H1 (cell line): ENCODE data around the gene INPP5K. TPM values are rescaled to one million over a fixed set of nuclear protein-coding genes. Genes with fewer than 3 reads are reported as not detected.

Experiments
- CTCF ChIA-PET: fragments of 300-600 bp; sonication (Branson Sonifier 250); formaldehyde crosslinking; loops from one replicate; lab custom pipeline; 2021; ENCODE audit not compliant: partially characterized antibody; lab: Charles Lee
- POLR2A ChIA-PET: fragments of 300-600 bp; sonication (Branson Sonifier 250); formaldehyde crosslinking; loops from one replicate; lab custom pipeline; 2021; ENCODE audit warnings: inconsistent platforms; ENCODE audit not compliant: partially characterized antibody; lab: Charles Lee
- DNase-seq, 2 experiments: peaks; one replicate each; pipeline versions ENCODE4 v3.0.0 to v3.0.0-alpha.2; 2010 to 2022; ENCODE audit warnings: low spot score in 2 of 2, low read depth in 1 of 2, mixed read lengths in 1 of 2
- FAIRE-seq: peaks from 2 replicates; lab custom pipeline; 2011; peaks lifted over from hg19 to GRCh38; lab: Jason Lieb, UNC
- H2AFZ ChIP-seq: 2 replicates; pipeline ENCODE4 v1.8.1; 2012; ENCODE audit warnings: low read length, inconsistent platforms
- H2AK5ac ChIP-seq: 2 replicates; pipeline ENCODE4 v1.6.1; 2013; ENCODE audit warnings: low read depth, low read length
- H2BK120ac ChIP-seq: replicated peaks from 2 replicates; pipeline ENCODE3; 2013; ENCODE audit warnings: low read depth, low read length, inconsistent platforms
- H2BK12ac ChIP-seq: 2 replicates; pipeline ENCODE4 v1.6.1; 2013; ENCODE audit warnings: low read depth, low read length
- H2BK15ac ChIP-seq: 2 replicates; pipeline ENCODE4 v1.6.1; 2013; ENCODE audit warnings: low read length
- H2BK20ac ChIP-seq: 2 replicates; pipeline ENCODE4 v1.6.1; 2013; ENCODE audit warnings: low read length
- H2BK5ac ChIP-seq: 2 replicates; pipeline ENCODE4 v1.6.1; 2013; ENCODE audit warnings: low read depth, low read length
- H3K14ac ChIP-seq: 2 replicates; pipeline ENCODE4 v1.6.1; 2013; ENCODE audit warnings: inconsistent platforms; ENCODE audit not compliant: insufficient read length
- H3K18ac ChIP-seq: 2 replicates; pipeline ENCODE4 v1.6.1; 2013; ENCODE audit warnings: low read length; ENCODE audit errors: extremely low read depth
- H3K23ac ChIP-seq: 2 replicates; pipeline ENCODE4 v1.6.1; 2013; ENCODE audit warnings: inconsistent platforms; ENCODE audit not compliant: insufficient read length
- H3K23me2 ChIP-seq: 2 replicates; pipeline ENCODE4 v1.6.1; 2013; ENCODE audit warnings: low read depth, low read length
- H3K27ac ChIP-seq: 2 replicates; pipeline ENCODE4 v1.6.1; 2011; ENCODE audit warnings: low read depth, low read length, inconsistent platforms
- H3K27me3 ChIP-seq, 4 experiments: replicated peaks in 1 of 4; 1 replicate in 1 of 4; 2 replicates in 3 of 4; pipeline versions ENCODE4 v1.6.1 to v1.8.1; 2011 to 2013; ENCODE audit warnings: low read length in 3 of 4, mild to moderate bottlenecking in 3 of 4, inconsistent platforms in 2 of 4, mixed read lengths in 2 of 4, moderate library complexity in 1 of 4; ENCODE audit not compliant: control insufficient read depth in 3 of 4, insufficient read depth in 3 of 4; ENCODE audit errors: extremely low read depth in 1 of 4
- H3K36me3 ChIP-seq, 4 experiments: 2 replicates each; pipeline versions ENCODE4 v1.6.1 to v1.8.1; 2011 to 2013; ENCODE audit warnings: mild to moderate bottlenecking in 4 of 4, low read length in 3 of 4, moderate library complexity in 2 of 4, control low read depth in 1 of 4, inconsistent platforms in 1 of 4; ENCODE audit not compliant: insufficient read depth in 4 of 4, control insufficient read depth in 2 of 4
- H3K4ac ChIP-seq: replicated peaks from 2 replicates; pipeline ENCODE3; 2013; ENCODE audit warnings: low read length, low read depth, mixed read lengths, inconsistent platforms; ENCODE audit not compliant: insufficient read length
- H3K4me1 ChIP-seq, 4 experiments: replicated peaks in 1 of 4; 1 replicate in 1 of 4; 2 replicates in 3 of 4; pipeline versions ENCODE4 v1.6.1 to v1.8.1; 2011 to 2013; ENCODE audit warnings: low read length in 3 of 4, inconsistent platforms in 2 of 4, mixed read lengths in 1 of 4; ENCODE audit not compliant: insufficient read depth in 4 of 4, control insufficient read depth in 3 of 4
- H3K4me2 ChIP-seq, 2 experiments: 2 replicates each; pipeline versions ENCODE4 v1.6.1 to v1.8.1; 2011 to 2013; ENCODE audit warnings: low read depth in 2 of 2, low read length in 2 of 2, control low read depth in 1 of 2, inconsistent platforms in 1 of 2, mild to moderate bottlenecking in 1 of 2; ENCODE audit not compliant: insufficient read depth in 1 of 2
- H3K4me3 ChIP-seq, 4 experiments: fragments of 200-600, 300-600 bp in 1 of 4; sonication (generic), shearing (Covaris generic), sonication (Bioruptor Twin) in 1 of 4; 2 replicates each; pipeline versions ENCODE4 v1.5.1 to v1.8.1; 2011 to 2016; ENCODE audit warnings: low read length in 4 of 4, low read depth in 3 of 4, control low read depth in 2 of 4, inconsistent platforms in 2 of 4, mild to moderate bottlenecking in 2 of 4, mixed read lengths in 1 of 4, moderate library complexity in 1 of 4; ENCODE audit not compliant: insufficient read depth in 2 of 4; ENCODE audit errors: extremely low read depth in 1 of 4
- H3K56ac ChIP-seq: replicated peaks from 2 replicates; pipeline ENCODE3; 2013; ENCODE audit warnings: low read depth, mild to moderate bottlenecking, mixed read lengths, low read length, inconsistent platforms; ENCODE audit not compliant: insufficient read length
- H3K79me1 ChIP-seq: 2 replicates; pipeline ENCODE4 v1.6.1; 2013; ENCODE audit warnings: low read depth, low read length, control low read depth
- H3K79me2 ChIP-seq, 2 experiments: 2 replicates each; pipeline versions ENCODE4 v1.6.1 to v1.8.1; 2012 to 2013; ENCODE audit warnings: low read length in 2 of 2, mild to moderate bottlenecking in 2 of 2, inconsistent platforms in 1 of 2; ENCODE audit not compliant: insufficient read depth in 2 of 2, control insufficient read depth in 1 of 2
- H3K9ac ChIP-seq, 4 experiments: replicated peaks in 1 of 4; 1 replicate in 1 of 4; 2 replicates in 3 of 4; pipeline versions ENCODE4 v1.6.1 to v1.8.1; 2011 to 2013; ENCODE audit warnings: low read depth in 3 of 4, low read length in 3 of 4, control low read depth in 2 of 4, mild to moderate bottlenecking in 2 of 4, moderate library complexity in 2 of 4, inconsistent platforms in 1 of 4; ENCODE audit errors: extremely low read depth in 1 of 4
- H3K9me3 ChIP-seq, 2 experiments: 2 replicates each; pipeline versions ENCODE4 v1.6.1 to v1.8.1; 2012 to 2013; ENCODE audit warnings: mild to moderate bottlenecking in 2 of 2, moderate library complexity in 2 of 2, control low read depth in 1 of 2, inconsistent platforms in 1 of 2, low read depth in 1 of 2, low read length in 1 of 2, mixed read lengths in 1 of 2; ENCODE audit not compliant: insufficient read depth in 2 of 2
- H4K20me1 ChIP-seq, 2 experiments: replicated peaks in 1 of 2; 2 replicates each; pipeline versions ENCODE3 to v1.8.1; 2011 to 2013; ENCODE audit warnings: inconsistent platforms in 2 of 2, low read length in 2 of 2, mild to moderate bottlenecking in 1 of 2; ENCODE audit not compliant: insufficient read depth in 2 of 2, control insufficient read depth in 1 of 2
- H4K5ac ChIP-seq: 2 replicates; pipeline ENCODE4 v1.6.1; 2013; ENCODE audit warnings: low read length, low read depth, mixed read lengths, inconsistent platforms; ENCODE audit not compliant: insufficient read length
- H4K8ac ChIP-seq: 2 replicates; pipeline ENCODE4 v1.8.0; 2013; ENCODE audit warnings: mild to moderate bottlenecking, moderate library complexity, low read length, inconsistent platforms; ENCODE audit not compliant: insufficient read depth; ENCODE audit errors: extremely low read depth
- H4K91ac ChIP-seq: replicated peaks from 2 replicates; pipeline ENCODE3; 2013; ENCODE audit warnings: low read length, mixed read lengths, inconsistent platforms; ENCODE audit not compliant: insufficient read length
- NRF1 ChIP-seq: IDR thresholded peaks from 2 replicates; pipeline ENCODE4 v1.6.1; 2011; ENCODE audit warnings: mild to moderate bottlenecking, low read depth, low read length, improper control_type of control experiment
- RFX5 ChIP-seq: IDR thresholded peaks from 2 replicates; pipeline ENCODE4 v1.6.1; 2011; ENCODE audit warnings: low read depth, low read length, improper control_type of control experiment, borderline replicate concordance
- RNF2 ChIP-seq: fragments of 200-900, 300-1000 bp; sonication (generic); IDR thresholded peaks from 2 replicates; pipeline ENCODE4 v1.7.1; 2016; ENCODE audit warnings: borderline replicate concordance, low read depth, mild to moderate bottlenecking, antibody characterized with exemption, low read length; ENCODE audit not compliant: poor library complexity, severe bottlenecking; ENCODE audit errors: missing control alignments
- SUZ12 ChIP-seq: fragments of 200-600 bp; sonication (generic); IDR thresholded peaks from 2 replicates; pipeline ENCODE4 v1.6.1; 2012; ENCODE audit warnings: mild to moderate bottlenecking, inconsistent platforms, low read length, moderate library complexity, mixed read lengths
- TCF12 ChIP-seq: IDR thresholded peaks from 2 replicates; pipeline ENCODE4 v1.6.1; 2011; ENCODE audit warnings: low read depth, mild to moderate bottlenecking, low read length
- YY1 ChIP-seq: IDR thresholded peaks from 2 replicates; pipeline ENCODE4 v1.6.1; 2011; ENCODE audit warnings: low read depth, mild to moderate bottlenecking, low read length
- WGBS, 2 experiments: shearing (Covaris generic) in 1 of 2; methylation state at CpG; one replicate each; pipeline versions ENCODE4 v1.1.6 to v1.1.7; 2013 to 2015; ENCODE audit warnings: low lambda C conversion rate in 2 of 2, mixed read lengths in 2 of 2, inconsistent platforms in 1 of 2, low coverage in 1 of 2, missing lambda C conversion rate in 1 of 2; ENCODE audit not compliant: insufficient replicate concordance in 2 of 2, insufficient coverage in 1 of 2, insufficient read length in 1 of 2; ENCODE audit errors: extremely low coverage in 1 of 2, missing lambda C conversion rate in 1 of 2; 5-methylcytosine and 5-hydroxymethylcytosine counted together
- polyA plus RNA-seq, 7 experiments: library from polyadenylated mRNA; depleted of rRNA in 3 of 7; stranded (reverse) in 5 of 7; unstranded in 2 of 7; fragments of >200 nt in 5 of 7; fragments of 200-250 nt in 2 of 7; gene quantifications; 1 replicate in 5 of 7; 2 replicates in 1 of 7; 4 replicates in 1 of 7; pipeline versions ENCODE4 v1.2.1 to v1.2.3, GENCODE V29; 2011 to 2013; ENCODE audit warnings: missing spikeins in 2 of 7, mixed read lengths in 2 of 7
- total RNA-seq: library from RNA; stranded (reverse); fragmentation: NEBNext Ultra II Directional; extraction: Animal tissue kit (Norgen Biotek cat#: 25700); gene quantifications from 2 replicates; pipeline ENCODE4 v1.2.1, GENCODE V29; 2021
- TF ChIP-seq, protein P1 (sequence below): IDR thresholded peaks from 2 replicates; pipeline ENCODE4 v1.6.1; 2012; ENCODE audit warnings: low read length, inconsistent platforms
- TF ChIP-seq, protein P2 (sequence below): IDR thresholded peaks from 2 replicates; pipeline ENCODE4 v1.6.1; 2011; ENCODE audit warnings: low read depth, mild to moderate bottlenecking, low read length; ENCODE audit not compliant: insufficient read depth

INPP5K gene
- total and polyA plus RNA-seq, 2 of the 8 experiments (the other 6 are each of a cell fraction or from before 2014, with no cell fraction given): 21.0 to 24.1 TPM

DNA sequence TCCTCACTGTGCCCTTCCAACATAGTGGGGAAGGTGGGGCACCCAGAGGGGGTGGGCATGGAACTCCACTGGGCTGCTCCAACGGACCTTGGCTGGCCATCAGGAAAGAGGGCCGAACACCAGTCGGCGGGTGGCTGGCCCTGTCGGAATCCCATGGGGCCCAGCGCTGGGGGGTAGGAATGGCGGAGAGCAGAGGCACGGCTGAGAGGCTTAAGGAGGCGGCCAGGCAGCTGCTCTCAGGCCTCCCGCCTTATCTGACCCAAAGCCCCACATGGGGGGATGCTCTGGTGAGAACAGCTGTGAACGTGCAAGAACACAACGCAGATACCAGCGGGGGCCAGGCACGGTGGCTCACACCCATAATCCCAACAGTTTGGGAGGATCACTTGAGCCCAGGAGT lies 19.5 kb downstream of the INPP5K start:
- CTCF ChIA-PET: interaction anchor here (1.1 to 3.8 kb wide), 4 partner anchors 9 to 36 kb away, joined by 3 to 26 read pairs (median 8); partner anchors contain the start of gene INPP5K
- no peak overlapping the region for H3K56ac ChIP-seq
- H2AFZ ChIP-seq: no peak overlapping the region
- no peak for DNase-seq
- H3K4me3 ChIP-seq: no peak overlapping the region
- no peaks in the 10 kb centered on the region for H3K79me2 ChIP-seq
- no peak overlapping the region for H2AK5ac ChIP-seq
- peaks cover 0 to 9% (median 4%) of the 10 kb centered on the region in 4 experiments; a peak in 4 of 7 replicates for H3K4me1 ChIP-seq
- no peak overlapping the region for H3K14ac ChIP-seq
- H3K27me3 ChIP-seq: no peaks in the 10 kb centered on the region
- no peak overlapping the region for H3K4me2 ChIP-seq
- peaks cover 0 to 5% (median 0%) of the 10 kb centered on the region in 4 experiments; a peak in 2 of 8 replicates for H3K36me3 ChIP-seq
- H3K4ac ChIP-seq: no peak overlapping the region
- no peak overlapping the region for H4K5ac ChIP-seq
- no peak overlapping the region for H2BK20ac ChIP-seq
- no peak overlapping the region for H3K18ac ChIP-seq
- TF ChIP-seq YY1 (no peak), SUZ12 (no peak), RFX5 (no peak), RNF2 (no peak), TCF12 (no peak), NRF1 (no peak)
- TF ChIP-seq, protein P1, sequence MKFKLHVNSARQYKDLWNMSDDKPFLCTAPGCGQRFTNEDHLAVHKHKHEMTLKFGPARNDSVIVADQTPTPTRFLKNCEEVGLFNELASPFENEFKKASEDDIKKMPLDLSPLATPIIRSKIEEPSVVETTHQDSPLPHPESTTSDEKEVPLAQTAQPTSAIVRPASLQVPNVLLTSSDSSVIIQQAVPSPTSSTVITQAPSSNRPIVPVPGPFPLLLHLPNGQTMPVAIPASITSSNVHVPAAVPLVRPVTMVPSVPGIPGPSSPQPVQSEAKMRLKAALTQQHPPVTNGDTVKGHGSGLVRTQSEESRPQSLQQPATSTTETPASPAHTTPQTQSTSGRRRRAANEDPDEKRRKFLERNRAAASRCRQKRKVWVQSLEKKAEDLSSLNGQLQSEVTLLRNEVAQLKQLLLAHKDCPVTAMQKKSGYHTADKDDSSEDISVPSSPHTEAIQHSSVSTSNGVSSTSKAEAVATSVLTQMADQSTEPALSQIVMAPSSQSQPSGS: no peak
- TF ChIP-seq, protein P2, sequence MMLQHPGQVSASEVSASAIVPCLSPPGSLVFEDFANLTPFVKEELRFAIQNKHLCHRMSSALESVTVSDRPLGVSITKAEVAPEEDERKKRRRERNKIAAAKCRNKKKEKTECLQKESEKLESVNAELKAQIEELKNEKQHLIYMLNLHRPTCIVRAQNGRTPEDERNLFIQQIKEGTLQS: no peak
- TF ChIP-seq, all 59 proteins: peak for 0
- H3K9ac ChIP-seq: no peak overlapping the region
- POLR2A ChIA-PET: interaction anchor here (0.5 to 2.9 kb wide), 6 partner anchors 9 to 91 kb away, joined by 3 to 15 read pairs (median 12); partner anchors contain the start of gene INPP5K
- no peak overlapping the region for H2BK5ac ChIP-seq
- peaks cover 2% of the 10 kb centered on the region; the same call in 1 of the 2 replicates for H3K23me2 ChIP-seq
- WGBS, 2 experiments: 98% methylated on average over 14 of the region's 14 CpGs; no CpG with 5 or more reads in 1 of the 2 experiments
- no peaks in the 10 kb centered on the region for H3K9me3 ChIP-seq
- FAIRE-seq: no peak
- no peak overlapping the region for H2BK12ac ChIP-seq
- H3K23ac ChIP-seq: no peak overlapping the region
- H3K27ac ChIP-seq: no peak overlapping the region
- H2BK120ac ChIP-seq: no peak overlapping the region
- H4K8ac ChIP-seq: no peak overlapping the region
- H2BK15ac ChIP-seq: no peak overlapping the region
- H4K91ac ChIP-seq: no peak overlapping the region
- H3K79me1 ChIP-seq: no peaks in the 10 kb centered on the region
- H4K20me1 ChIP-seq: peaks cover 0 to 2% of the 10 kb centered on the region in 2 experiments
